Measurements from ENCODE around the gene EIF4G3.

The EIF4G3 gene

GRCh38 chr1:20992322-20993056 lies 184.2 kb downstream of the EIF4G3 start:
- DNase-seq (ENCODE audit: low read depth), result no peak

- no peak for DNase-seq (ENCODE audit: low read depth)
These were observed 187.8 kb downstream of the EIF4G3 start for GRCh38 chr1:20988943-20989342.

- DNase-seq (ENCODE audit: low read depth), result no peak
These were observed 188.6 kb downstream of the EIF4G3 start for GRCh38 chr1:20987831-20988825.

DNA sequence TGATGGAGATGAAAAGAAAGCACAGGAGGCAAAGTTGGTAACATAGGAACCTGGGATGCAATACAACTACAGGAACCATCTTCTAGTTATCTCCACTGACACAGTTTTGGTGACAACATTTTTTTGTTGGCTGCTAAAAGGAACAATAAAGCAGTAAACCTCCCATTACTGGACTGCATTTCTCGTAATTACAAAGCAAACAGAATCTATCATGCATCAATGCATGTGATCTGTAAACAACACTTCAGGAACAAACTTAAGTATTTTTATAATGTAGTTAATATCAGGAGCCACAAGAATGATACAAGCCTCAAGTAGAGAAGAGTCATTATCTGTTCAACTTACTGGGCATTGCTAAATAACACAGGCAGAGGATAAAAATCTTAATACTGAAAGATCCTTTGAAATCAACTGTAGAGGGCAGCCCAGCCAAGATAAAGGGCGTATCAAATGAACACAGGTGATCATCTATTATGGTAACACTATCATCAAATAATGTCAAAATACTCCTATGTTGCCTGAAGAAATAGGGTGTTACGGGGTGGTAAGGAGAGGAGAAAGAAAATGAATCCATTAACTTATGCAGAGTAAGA lies 193.3 kb downstream of the EIF4G3 start:
- DNase-seq (ENCODE audit: low read depth), result no peak

DNA sequence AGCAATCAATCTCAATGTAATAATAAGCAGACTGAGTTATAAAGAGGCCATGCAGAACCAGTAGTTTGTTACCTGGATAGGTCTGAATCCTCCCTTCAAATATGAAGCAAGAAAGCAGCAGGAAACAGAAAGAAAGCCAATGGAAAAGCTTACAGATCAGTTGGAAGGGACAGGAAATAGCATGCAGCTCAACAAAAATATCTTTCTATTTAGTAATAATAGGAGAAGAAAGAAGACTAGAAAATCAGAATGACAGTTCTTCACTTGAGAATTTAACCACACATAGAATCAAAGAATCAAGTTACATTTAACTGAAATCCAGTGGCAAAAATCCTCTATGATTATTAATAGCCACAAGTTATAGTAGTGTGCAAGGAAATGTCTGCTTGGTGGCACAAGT lies 194.4 kb downstream of the EIF4G3 start:
- no peak for DNase-seq (ENCODE audit: low read depth)

DNA sequence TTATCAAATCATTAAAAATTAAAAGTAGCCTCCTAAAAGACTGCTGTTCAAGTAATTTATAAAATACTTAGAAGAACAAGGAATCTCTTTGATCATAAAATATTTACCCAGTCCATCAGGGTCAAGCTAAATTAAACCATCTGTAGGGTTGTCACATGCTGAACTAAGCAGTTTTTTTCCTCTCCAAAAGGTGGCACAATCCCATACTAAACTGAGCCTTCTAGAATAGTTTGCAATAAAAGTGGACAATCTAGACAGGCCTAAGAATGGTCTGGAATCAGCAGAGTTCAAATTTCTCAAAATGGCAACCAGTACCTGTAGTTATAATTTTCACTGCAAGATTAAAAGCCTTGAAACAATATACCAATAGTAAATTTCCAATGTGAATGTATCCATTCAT lies 194.8 kb downstream of the EIF4G3 start:
- no peak for DNase-seq (ENCODE audit: low read depth)

GRCh38 chr1:20980051-20980450 lies 196.6 kb downstream of the EIF4G3 start:
- no peak for DNase-seq (ENCODE audit: low read depth)

DNA sequence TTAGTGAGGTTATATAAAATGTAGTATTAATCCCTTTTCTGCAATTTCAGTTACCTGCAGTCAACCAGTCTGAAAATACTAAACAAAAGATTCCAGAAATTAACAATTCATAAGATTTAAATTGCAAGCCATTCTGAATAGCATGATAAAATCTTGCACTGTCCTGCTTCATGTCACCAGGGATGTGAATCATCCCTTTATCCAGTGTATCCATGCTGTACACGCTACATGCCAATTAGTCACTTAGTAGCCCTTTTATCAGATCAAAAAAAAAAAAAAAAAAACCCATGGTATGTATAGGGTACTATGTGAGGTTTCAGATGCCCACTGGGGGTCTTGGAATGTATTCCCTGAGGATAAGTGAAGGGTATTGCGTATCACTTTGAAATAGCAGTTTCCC lies 198.3 kb downstream of the EIF4G3 start:
- DNase-seq (ENCODE audit: low read depth), result no peak

- DNase-seq (ENCODE audit: low read depth), result no peak
These were observed 201.0 kb downstream of the EIF4G3 start for GRCh38 chr1:20975668-20976067.

DNA sequence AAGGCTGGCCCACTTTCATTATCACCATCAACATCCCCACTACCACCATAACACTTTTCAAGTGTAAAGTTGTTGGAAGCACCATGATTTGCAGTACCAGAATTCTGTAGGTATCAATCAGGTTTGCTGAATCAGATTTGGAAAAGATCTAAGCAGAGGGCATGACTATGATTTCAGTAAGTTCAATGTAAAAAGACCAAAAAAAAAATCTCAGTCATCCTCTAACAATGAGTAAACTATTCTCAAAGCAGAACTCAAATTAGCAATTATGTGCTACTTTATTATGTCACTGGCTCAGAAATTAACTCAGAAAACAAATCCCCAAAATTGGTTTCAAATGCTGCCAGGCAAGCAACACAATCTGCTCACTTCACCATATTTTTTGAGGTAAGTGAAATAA lies 201.7 kb downstream of the EIF4G3 start:
- no peak for DNase-seq (ENCODE audit: low read depth)

GRCh38 chr1:20974069-20974468 lies 202.6 kb downstream of the EIF4G3 start:
- no peak for DNase-seq (ENCODE audit: low read depth)

DNA sequence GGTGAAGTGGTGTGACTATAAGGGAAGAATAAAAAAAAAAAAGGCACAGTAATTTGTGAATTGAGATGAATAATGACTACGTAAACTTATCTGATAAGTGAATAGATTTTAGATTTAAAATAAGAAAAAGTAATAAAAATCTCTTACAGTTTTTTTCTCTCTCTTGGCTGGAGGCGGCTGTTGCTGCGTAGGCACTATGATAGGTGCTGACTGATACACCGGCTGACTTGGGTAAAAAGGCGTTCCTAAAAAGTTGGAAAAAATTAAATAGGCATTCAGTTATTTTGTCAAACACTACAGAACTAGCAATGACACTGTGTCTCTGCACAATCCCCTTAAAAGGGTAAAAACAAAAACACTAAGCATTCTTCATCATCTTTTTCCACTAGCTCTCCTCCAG lies 203.8 kb downstream of the EIF4G3 start:
- DNase-seq (ENCODE audit: low read depth), result no peak

DNA sequence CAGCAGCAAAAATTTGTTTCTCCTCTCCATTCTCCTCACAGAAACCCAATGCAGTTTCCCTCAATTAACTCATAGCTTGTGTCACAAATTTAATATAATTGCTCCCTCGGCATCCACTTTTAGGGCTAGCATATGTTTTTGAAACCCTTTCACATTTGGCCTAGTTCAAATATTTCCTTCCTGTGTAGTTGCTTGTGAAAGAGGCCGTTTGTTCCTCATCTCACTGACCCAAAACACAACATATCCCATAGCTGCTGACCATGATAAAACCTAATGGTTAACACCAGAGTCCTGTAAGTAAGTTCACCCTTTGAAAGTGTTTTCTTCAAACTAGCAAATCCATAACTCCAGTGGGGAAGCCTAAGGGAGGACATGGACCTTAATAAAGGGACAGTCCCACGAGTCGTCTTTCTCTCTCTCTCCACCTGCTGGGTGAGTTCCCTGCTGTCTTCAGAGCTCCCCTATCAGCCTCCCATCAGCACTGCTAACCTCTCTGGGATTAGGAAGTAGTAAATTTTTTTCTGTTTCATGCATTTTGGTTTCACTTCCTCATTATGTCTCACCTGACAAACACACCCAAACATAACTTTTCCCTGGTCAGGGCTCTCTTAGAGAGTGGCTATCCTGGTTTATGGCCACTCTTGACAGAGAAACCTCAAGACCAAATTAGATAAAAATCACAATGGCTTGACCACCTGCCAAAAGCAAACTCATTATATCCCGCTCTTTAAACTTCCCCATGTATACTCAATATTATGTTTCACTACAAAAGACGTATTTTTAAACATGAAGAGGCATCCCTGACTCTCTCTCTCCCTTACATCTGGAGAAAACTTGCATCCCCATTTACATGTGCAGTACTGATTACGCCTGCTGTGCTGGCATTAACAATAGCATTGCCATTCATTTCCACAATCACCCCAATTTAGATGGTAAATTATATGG lies 211.9 kb downstream of the EIF4G3 start:
- no peak for DNase-seq (ENCODE audit: low read depth)

DNA sequence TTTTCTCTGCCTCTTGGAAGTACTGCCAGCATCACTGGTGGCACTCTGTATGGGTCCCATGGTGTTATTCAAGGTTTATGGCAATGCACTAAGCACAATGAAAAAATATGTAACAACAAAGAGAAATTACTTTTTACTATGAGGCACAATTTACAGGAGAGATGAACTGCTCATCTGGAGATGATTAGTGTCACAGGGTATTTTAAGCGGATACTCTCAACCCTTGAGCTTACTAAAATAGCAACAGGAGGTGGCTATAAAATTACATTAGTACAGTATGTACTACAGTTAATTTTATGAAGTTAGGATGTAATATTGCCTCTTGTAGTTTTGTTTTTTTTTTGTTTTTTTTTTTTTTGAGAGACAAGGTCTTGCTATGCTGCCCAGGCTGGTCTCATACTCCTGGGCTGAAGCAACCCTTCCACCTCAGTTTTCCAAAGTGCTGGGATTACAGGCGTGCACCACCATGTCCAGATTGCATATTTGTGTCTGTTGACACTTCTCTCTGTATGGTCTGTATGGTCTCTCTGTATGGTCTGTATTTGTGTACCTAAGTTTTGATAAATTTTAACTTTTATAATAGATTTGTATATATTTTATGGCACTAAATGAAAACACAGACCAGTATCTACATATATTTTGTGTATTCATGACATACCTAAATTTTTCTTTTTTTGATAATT lies 214.0 kb downstream of the EIF4G3 start:
- DNase-seq (ENCODE audit: low read depth), result no peak

DNA sequence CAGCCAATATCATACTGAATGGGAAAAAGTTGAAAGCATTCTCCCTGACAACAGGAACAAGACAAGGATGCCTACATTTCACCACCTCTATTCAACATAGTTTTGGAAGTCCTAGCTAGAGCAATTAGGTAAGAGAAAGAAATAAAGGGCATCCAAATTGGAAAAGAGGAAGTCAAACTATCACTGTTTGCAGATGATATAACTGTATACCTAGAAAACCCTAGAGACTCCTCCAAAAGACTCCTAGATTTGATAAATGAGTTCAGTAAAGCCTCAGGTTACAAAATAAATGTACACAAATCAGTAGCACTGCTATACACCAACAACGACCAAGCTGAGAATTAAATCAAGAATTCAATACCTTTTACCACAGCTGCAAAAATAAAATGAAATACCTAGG lies 218.3 kb downstream of the EIF4G3 start:
- no peak for DNase-seq (ENCODE audit: low read depth)

DNA sequence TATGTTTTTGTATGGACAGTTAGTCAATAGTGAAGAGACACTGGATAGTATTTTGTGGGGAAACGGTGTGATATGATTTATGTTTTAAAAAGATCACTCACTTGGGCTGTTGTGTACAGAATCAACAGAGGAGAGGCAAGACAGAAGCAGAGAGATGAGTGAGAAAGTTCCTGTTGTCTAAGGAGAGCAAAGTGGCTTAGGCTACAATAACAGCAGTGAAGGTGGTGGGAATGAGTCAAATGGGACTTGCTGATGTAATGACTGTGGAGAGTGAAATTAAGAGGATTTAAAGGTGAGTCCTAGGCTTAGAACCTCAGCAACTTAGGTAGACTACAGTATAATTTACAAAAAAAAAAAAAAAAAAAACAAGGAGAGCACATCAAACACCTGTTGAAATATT lies 220.4 kb downstream of the EIF4G3 start:
- DNase-seq (ENCODE audit: low read depth), result no peak

DNA sequence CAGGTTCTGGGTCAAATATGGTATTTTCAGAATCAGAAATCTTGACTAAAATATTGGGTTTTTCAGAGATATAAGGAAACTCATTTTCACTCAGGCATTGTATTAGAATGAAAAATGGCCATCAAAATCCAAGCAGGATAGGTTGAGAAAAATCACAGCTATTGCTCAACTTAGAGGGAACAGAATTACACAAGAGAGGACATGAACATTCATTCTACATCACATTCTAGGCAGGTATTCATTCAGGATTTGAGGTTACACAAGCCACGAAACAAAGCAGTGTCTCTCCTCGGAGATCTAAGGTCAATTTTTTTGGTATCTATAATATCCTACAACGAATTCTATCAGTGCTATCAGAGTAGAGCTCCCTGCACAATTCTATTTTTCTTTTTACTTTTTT lies 226.0 kb downstream of the EIF4G3 start:
- no peak for DNase-seq (ENCODE audit: low read depth)

- DNase-seq (ENCODE audit: low read depth), result no peak
These were observed 226.7 kb downstream of the EIF4G3 start for GRCh38 chr1:20949871-20950590.

DNA sequence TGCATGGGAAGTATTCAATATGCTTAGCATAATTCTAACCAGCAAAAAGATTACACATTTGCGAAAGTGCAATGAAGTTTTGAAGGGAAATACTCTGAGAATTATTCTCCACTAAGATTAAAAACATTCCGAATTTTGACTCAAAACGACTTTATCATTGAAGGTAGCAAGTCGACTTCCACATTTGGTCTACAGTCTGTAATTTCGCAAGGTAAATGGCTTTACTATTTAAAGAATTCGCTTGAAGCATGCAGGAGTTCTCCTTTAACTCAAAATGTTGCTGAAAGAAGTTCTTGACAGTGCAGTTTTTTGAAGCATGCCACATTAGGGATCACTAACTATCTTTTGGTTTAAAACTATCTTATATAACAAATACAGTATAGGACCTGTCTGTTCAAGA lies 228.6 kb downstream of the EIF4G3 start:
- no peak for DNase-seq (ENCODE audit: low read depth)

- no peak for DNase-seq (ENCODE audit: low read depth)
These were observed 229.3 kb downstream of the EIF4G3 start for GRCh38 chr1:20947409-20947808.

Data from T-helper 22 cell (primary cell).